OCI-LY7 (cell line): ENCODE results near the gene PICALM. TPM values are rescaled to one million over a fixed set of nuclear protein-coding genes. Genes with fewer than 3 reads are reported as not detected.

Experiments used
- Bru-seq: library from RNA; stranded (reverse); fragments of 400-500 nt; gene quantifications from one replicate; lab custom pipeline; 2021; lab: Mats Ljungman, UMichigan
- BruChase-seq, 2 experiments: library from RNA; stranded (reverse); fragments of 400-500 nt; gene quantifications; one replicate each; lab custom pipeline; 2021; lab: Mats Ljungman, UMichigan
- BruUV-seq: library from RNA; stranded (reverse); fragments of 400-500 nt; replicated peaks from 2 replicates; lab custom pipeline; 2021; lab: Mats Ljungman, UMichigan
- CTCF ChIA-PET: fragments of 300-600 bp; sonication (Branson Sonifier 250); formaldehyde crosslinking; loops from one replicate; lab custom pipeline; 2022; ENCODE audit warnings: antibody characterized with exemption; ENCODE audit not compliant: unreplicated experiment; lab: Charles Lee
- POLR2A ChIA-PET: fragments of 300-600 bp; sonication (Branson Sonifier 250); formaldehyde crosslinking; loops from one replicate; lab custom pipeline; 2022; ENCODE audit warnings: antibody characterized with exemption; lab: Charles Lee
- DNase-seq: peaks from one replicate; pipeline ENCODE4 v3.0.0-alpha.2; 2015; ENCODE audit warnings: low spot score
- H2AFZ ChIP-seq: fragments of 200-600 bp; sonication (generic), shearing (Covaris generic); 2 replicates; pipeline ENCODE4 v1.6.1; 2014; ENCODE audit warnings: mild to moderate bottlenecking, antibody characterized with exemption, low read length, moderate library complexity
- H3K27ac ChIP-seq: fragments of 200-600 bp; sonication (generic); 2 replicates; pipeline ENCODE4 v1.5.1; 2014; ENCODE audit warnings: mixed run types, low read depth, mild to moderate bottlenecking, moderate library complexity, low read length, inconsistent platforms; ENCODE audit not compliant: poor library complexity, severe bottlenecking
- H3K36me3 ChIP-seq: fragments of 200-600 bp; sonication (generic); 2 replicates; pipeline ENCODE4 v1.6.1; 2014; ENCODE audit warnings: mild to moderate bottlenecking, antibody characterized with exemption, low read length, moderate library complexity, mixed read lengths; ENCODE audit not compliant: insufficient read depth
- H3K4me1 ChIP-seq: fragments of 200-600 bp; sonication (generic); 2 replicates; pipeline ENCODE4 v1.5.1; 2014; ENCODE audit warnings: mild to moderate bottlenecking, low read length; ENCODE audit not compliant: insufficient read depth, poor library complexity, severe bottlenecking
- H3K4me2 ChIP-seq: fragments of 200-600 bp; sonication (generic); 2 replicates; pipeline ENCODE4 v1.6.1; 2014; ENCODE audit warnings: mild to moderate bottlenecking, low read length
- H3K4me3 ChIP-seq: fragments of 200-600 bp; sonication (generic); 2 replicates; pipeline ENCODE4 v1.5.1; 2014; ENCODE audit warnings: mild to moderate bottlenecking, low read depth, low read length; ENCODE audit not compliant: poor library complexity, severe bottlenecking
- H3K79me2 ChIP-seq: fragments of 200-600 bp; sonication (generic); 2 replicates; pipeline ENCODE4 v1.6.1; 2016; ENCODE audit warnings: low read depth, mild to moderate bottlenecking, low read length, moderate library complexity, mixed read lengths; ENCODE audit not compliant: insufficient read depth
- H3K9me2 ChIP-seq: fragments of 200-600 bp; sonication (generic); 2 replicates; pipeline ENCODE4 v1.6.1; 2016; ENCODE audit warnings: mild to moderate bottlenecking, low read length, mixed read lengths; ENCODE audit not compliant: insufficient read depth
- H3K9me3 ChIP-seq: fragments of 200-600 bp; sonication (generic); 2 replicates; pipeline ENCODE4 v1.6.1; 2014; ENCODE audit warnings: mild to moderate bottlenecking, mixed run types, low read length, mixed read lengths
- H4K20me1 ChIP-seq: fragments of 200-600 bp; sonication (generic); 2 replicates; pipeline ENCODE4 v1.6.1; 2014; ENCODE audit warnings: mild to moderate bottlenecking, antibody characterized with exemption, low read length, moderate library complexity, mixed read lengths; ENCODE audit not compliant: insufficient read depth
- CTCF ChIP-seq: fragments of 200-600 bp; sonication (generic); conservative IDR thresholded peaks from 2 replicates; pipeline ENCODE4 v1.5.1; 2014; ENCODE audit warnings: mild to moderate bottlenecking, antibody characterized with exemption, low read length, moderate library complexity, mixed read lengths
- EZH2phosphoT487 ChIP-seq: fragments of 200-600 bp; sonication (generic); IDR thresholded peaks from 2 replicates; pipeline ENCODE4 v1.6.1; 2018; ENCODE audit warnings: low read depth, borderline replicate concordance, mild to moderate bottlenecking, mixed run types, antibody characterized with exemption, low read length, moderate library complexity, mixed read lengths
- intact Hi-C: fragments of 100-400 bp; cut with micrococcal nuclease; formaldehyde crosslinking; loops from one replicate; pipeline ENCODE4 v1.10.0; 2022; ENCODE audit not compliant: unreplicated experiment
- long read RNA-seq: library from polyadenylated mRNA; stranded (forward); transcript quantifications from one replicate; pipeline ENCODE4 v2.0.0, GENCODE V29; 2022
- total RNA-seq, 2 experiments: library from RNA; depleted of rRNA in 1 of 2; stranded (reverse); fragments of >200 nt in 1 of 2; shearing (Covaris generic) in 1 of 2; gene quantifications; 2 replicates each; pipeline ENCODE4 v1.2.3, GENCODE V29; 2014 to 2022

The PICALM gene, protein sequence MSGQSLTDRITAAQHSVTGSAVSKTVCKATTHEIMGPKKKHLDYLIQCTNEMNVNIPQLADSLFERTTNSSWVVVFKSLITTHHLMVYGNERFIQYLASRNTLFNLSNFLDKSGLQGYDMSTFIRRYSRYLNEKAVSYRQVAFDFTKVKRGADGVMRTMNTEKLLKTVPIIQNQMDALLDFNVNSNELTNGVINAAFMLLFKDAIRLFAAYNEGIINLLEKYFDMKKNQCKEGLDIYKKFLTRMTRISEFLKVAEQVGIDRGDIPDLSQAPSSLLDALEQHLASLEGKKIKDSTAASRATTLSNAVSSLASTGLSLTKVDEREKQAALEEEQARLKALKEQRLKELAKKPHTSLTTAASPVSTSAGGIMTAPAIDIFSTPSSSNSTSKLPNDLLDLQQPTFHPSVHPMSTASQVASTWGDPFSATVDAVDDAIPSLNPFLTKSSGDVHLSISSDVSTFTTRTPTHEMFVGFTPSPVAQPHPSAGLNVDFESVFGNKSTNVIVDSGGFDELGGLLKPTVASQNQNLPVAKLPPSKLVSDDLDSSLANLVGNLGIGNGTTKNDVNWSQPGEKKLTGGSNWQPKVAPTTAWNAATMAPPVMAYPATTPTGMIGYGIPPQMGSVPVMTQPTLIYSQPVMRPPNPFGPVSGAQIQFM
- 77.9 and 84.3 TPM in 2 replicates for total RNA-seq (2014; rRNA removed; shearing (Covaris generic))
- total RNA-seq (2022): 108 and 110 TPM in 2 replicates
- percentile 94 among the genes with signal in this experiment for Bru-seq, nascent RNA
- BruChase-seq, experiment 1, labeled RNA remaining after a 6-hour chase: percentile 91 among the genes with signal in this experiment
- BruChase-seq, experiment 2, labeled RNA remaining after a 2-hour chase: percentile 90 among the genes with signal in this experiment
- long read RNA-seq, transcript PICALM-202 (20 exons, 2,340 nt): major isoform, 6 of 35 reads
- long read RNA-seq, partial matches to known transcripts: 7 of 35 reads
- long read RNA-seq, other reads (novel, unspliced or antisense): 22 of 35 reads

GRCh38 chr11:86068951-86069407, at the start of gene PICALM:
PICALM (minus strand) TSS chr11:86069084; CDS start chr11:86068780, 304 bp downstream.
- POLR2A ChIA-PET: interaction anchor here (0.6 to 2.4 kb wide), 18 partner anchors 10 to 420 kb away, joined by 3 to 9 read pairs (median 4); no protein-coding TSS in a partner anchor
- H2AFZ ChIP-seq: peak within 1 kb of the TSS; percentile 96
- peak within 1 kb of the TSS; percentile 99 for H3K4me2 ChIP-seq
- peak within 1 kb of the TSS; percentile 70 for H3K27ac ChIP-seq
- H3K9me3 ChIP-seq: no peaks in the 10 kb centered on the region
- BruUV-seq: no TSS peak
- CTCF ChIA-PET: interaction anchor here (1.8 kb wide), 1 partner anchor 125 kb away, joined by 18 read pairs; no protein-coding TSS in a partner anchor
- DNase-seq: peak; percentile 99
- peaks cover 46% of the 10 kb centered on the region for H3K79me2 ChIP-seq
- H4K20me1 ChIP-seq: peaks cover 35% of the 10 kb centered on the region
- intact Hi-C loops: loop anchor here (1.0 to 10.0 kb wide), 6 partner anchors 124 to 1522 kb away; partner anchors contain the start of genes DLG2, TMEM126A and TMEM126B
- peaks cover 38% of the 10 kb centered on the region for H3K4me1 ChIP-seq
- H3K4me3 ChIP-seq: peak within 1 kb of the TSS; percentile 82
- TF ChIP-seq EZH2phosphoT487 (no peak), CTCF (no peak)
- no peaks in the 10 kb centered on the region for H3K9me2 ChIP-seq
- no peaks in the 10 kb centered on the region for H3K36me3 ChIP-seq

DNA sequence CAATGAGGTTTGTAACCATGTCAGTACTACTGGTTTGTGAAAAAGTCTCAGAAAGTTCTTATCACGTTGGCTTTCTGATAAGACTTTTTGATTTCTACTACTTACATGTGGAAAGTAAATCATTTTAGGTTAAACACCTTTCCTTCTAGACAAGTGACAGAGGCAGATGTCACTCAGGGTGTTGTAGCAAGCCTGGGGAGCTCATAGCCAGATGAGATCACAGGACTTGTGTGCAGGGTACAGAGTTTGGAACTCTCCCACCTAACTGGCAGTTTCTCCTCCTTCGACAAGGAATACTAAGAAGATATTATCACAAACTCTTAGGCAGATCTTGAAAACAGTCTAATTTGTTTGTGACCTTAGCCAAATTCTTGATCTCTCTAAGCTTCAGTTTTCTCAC, 49.4 kb upstream of the PICALM start:
- H3K9me3 ChIP-seq: no peaks in the 10 kb centered on the region
- H3K4me3 ChIP-seq: no peak overlapping the region
- no peak overlapping the region for H2AFZ ChIP-seq
- no peak overlapping the region for H3K4me2 ChIP-seq
- TF ChIP-seq EZH2phosphoT487 (no peak), CTCF (no peak)
- intact Hi-C loops: no loop called here
- no peak for DNase-seq
- CTCF ChIA-PET: no interaction called here
- POLR2A ChIA-PET: no interaction called here
- no TSS peak for BruUV-seq
- H3K4me1 ChIP-seq: no peaks in the 10 kb centered on the region
- no peaks in the 10 kb centered on the region for H3K9me2 ChIP-seq
- H3K36me3 ChIP-seq: no peaks in the 10 kb centered on the region
- no peak overlapping the region for H3K27ac ChIP-seq
- H4K20me1 ChIP-seq: no peaks in the 10 kb centered on the region
- no peaks in the 10 kb centered on the region for H3K79me2 ChIP-seq
